ENCODE data around the gene CCDC184.

- TF ChIP-seq RARB (CRISPR knock-in tag; IDR thresholded peaks at IDR 0.05) (no peak), ZFP30 (CRISPR knock-in tag; IDR thresholded peaks at IDR 0.05) (no peak), OSR1 (CRISPR knock-in tag; IDR thresholded peaks at IDR 0.05) (no peak), ARNTL (CRISPR knock-in tag; IDR thresholded peaks at IDR 0.05; ENCODE audit: borderline replicate concordance, low read depth) (no peak), PPARA (CRISPR knock-in tag; IDR thresholded peaks at IDR 0.05; ENCODE audit: borderline replicate concordance) (no peak), SNAI2 (CRISPR knock-in tag; IDR thresholded peaks at IDR 0.05) (no peak), PATZ1 (CRISPR knock-in tag; IDR thresholded peaks at IDR 0.05; ENCODE audit: borderline replicate concordance) (no peak), POU6F1 (CRISPR knock-in tag; IDR thresholded peaks at IDR 0.05; ENCODE audit: borderline replicate concordance, low read depth) (no peak), CSRNP3 (CRISPR knock-in tag; IDR thresholded peaks at IDR 0.05) (no peak), ZNF8 (CRISPR knock-in tag; IDR thresholded peaks at IDR 0.05) (no peak), ZNF565 (CRISPR knock-in tag; conservative IDR thresholded peaks at IDR 0.05; ENCODE audit: low read depth) (no peak), ZC3H10 (CRISPR knock-in tag; IDR thresholded peaks at IDR 0.05) (no peak), CREB5 (CRISPR knock-in tag; IDR thresholded peaks at IDR 0.05; ENCODE audit: low read depth) (no peak)
Observed at GRCh38 chr12:48151103-48151771, 32.2 kb upstream of the CCDC184 start.

Data from SK-N-SH treated with all-trans-retinoic acid at 6 μM for 48 hours (cell line).